ENCODE data around the gene HTR3D. TPM values are rescaled to one million over a fixed set of nuclear protein-coding genes. Genes with fewer than 3 reads are reported as not detected.
"Not testable (repeated sequence)": the region's sequence is repeated elsewhere in the genome, so short reads cannot be mapped to it uniquely, and the experiment has no call there.

HTR3D gene
- total RNA-seq, 1 experiment from 2014 or later, result not detected

- no peaks in the 10 kb centered on the region for H3K36me3 ChIP-seq (ENCODE audit: insufficient read depth, low read length)
- no peak overlapping the region for H2AFZ ChIP-seq (ENCODE audit: low read length)
- H3K4me3 ChIP-seq (ENCODE audit: low read length), result no peak overlapping the region
- H3K9me2 ChIP-seq (replicated peaks; ENCODE audit: insufficient read depth, low read length), result no peaks in the 10 kb centered on the region
- no peak overlapping the region for H3K9ac ChIP-seq (ENCODE audit: low read length)
- H3K4me2 ChIP-seq (ENCODE audit: low read depth, low read length, poor library complexity, severe bottlenecking), result no peak overlapping the region
- no peaks in the 10 kb centered on the region for H3K9me3 ChIP-seq (ENCODE audit: low read length)
- no peak for DNase-seq
- peaks cover 5% of the 10 kb centered on the region for H3K4me1 ChIP-seq (ENCODE audit: low read length)
- no peaks in the 10 kb centered on the region; the same call in 1 of the 2 replicates for H3K27me3 ChIP-seq (ENCODE audit: low read length)
- H3K27ac ChIP-seq (ENCODE audit: low read length), result no peak overlapping the region
- H4K20me1 ChIP-seq (ENCODE audit: insufficient read depth, low read depth, low read length), result no peaks in the 10 kb centered on the region
- peaks cover 3% of the 10 kb centered on the region for H3K79me2 ChIP-seq (ENCODE audit: low read length)
Measured at GRCh38 chr3:184022323-184022722, 9.2 kb upstream of the HTR3D start.

GRCh38 chr3:184025256-184025655 is 6.3 kb upstream of the HTR3D start:
- H3K4me1 ChIP-seq (ENCODE audit: low read length); DNase-seq: not testable (repeated sequence)

GRCh38 chr3:184028275-184028890 is 3.2 kb upstream of the HTR3D start:
- H3K4me3 ChIP-seq (ENCODE audit: low read length), result not testable (repeated sequence)

More at GRCh38 chr3:184025256-184025655, 6.3 kb upstream of the HTR3D start:
- H3K79me2 ChIP-seq (ENCODE audit: low read length); H3K9ac ChIP-seq (ENCODE audit: low read length); H3K27me3 ChIP-seq (ENCODE audit: low read length); H3K27ac ChIP-seq (ENCODE audit: low read length); H3K9me2 ChIP-seq (replicated peaks; ENCODE audit: insufficient read depth, low read length); H4K20me1 ChIP-seq (ENCODE audit: insufficient read depth, low read depth, low read length); H3K4me3 ChIP-seq (ENCODE audit: low read length); H3K36me3 ChIP-seq (ENCODE audit: insufficient read depth, low read length); H2AFZ ChIP-seq (ENCODE audit: low read length); H3K4me2 ChIP-seq (ENCODE audit: low read depth, low read length, poor library complexity, severe bottlenecking); H3K9me3 ChIP-seq (ENCODE audit: low read length): not testable (repeated sequence)

GRCh38 chr3:184029443-184029842 is 2.1 kb upstream of the HTR3D start:
- Histone ChIP-seq H3K9me3 (ENCODE audit: low read length) (no peaks in the 10 kb centered on the region), H3K4me3 (ENCODE audit: low read length) (no peak overlapping the region), H2AFZ (ENCODE audit: low read length) (no peak overlapping the region), H3K36me3 (ENCODE audit: insufficient read depth, low read length) (no peaks in the 10 kb centered on the region), H3K27ac (ENCODE audit: low read length) (no peak overlapping the region), H4K20me1 (ENCODE audit: insufficient read depth, low read depth, low read length) (no peaks in the 10 kb centered on the region), H3K4me2 (ENCODE audit: low read depth, low read length, poor library complexity, severe bottlenecking) (no peak overlapping the region), H3K9me2 (replicated peaks; ENCODE audit: insufficient read depth, low read length) (no peaks in the 10 kb centered on the region), H3K9ac (ENCODE audit: low read length) (no peak overlapping the region), H3K27me3 (ENCODE audit: low read length) (no peaks in the 10 kb centered on the region; the same call in 1 of the 2 replicates), H3K79me2 (ENCODE audit: low read length) (no peaks in the 10 kb centered on the region), H3K4me1 (ENCODE audit: low read length) (peaks cover 5% of the 10 kb centered on the region)
- no peak for DNase-seq

More at GRCh38 chr3:184028275-184028890, 3.2 kb upstream of the HTR3D start:
- not testable (repeated sequence) for H3K27ac ChIP-seq (ENCODE audit: low read length); H4K20me1 ChIP-seq (ENCODE audit: insufficient read depth, low read depth, low read length); H2AFZ ChIP-seq (ENCODE audit: low read length); H3K4me2 ChIP-seq (ENCODE audit: low read depth, low read length, poor library complexity, severe bottlenecking); H3K9me3 ChIP-seq (ENCODE audit: low read length); H3K27me3 ChIP-seq (ENCODE audit: low read length); H3K79me2 ChIP-seq (ENCODE audit: low read length); DNase-seq; H3K4me1 ChIP-seq (ENCODE audit: low read length); H3K36me3 ChIP-seq (ENCODE audit: insufficient read depth, low read length); H3K9ac ChIP-seq (ENCODE audit: low read length); H3K9me2 ChIP-seq (replicated peaks; ENCODE audit: insufficient read depth, low read length)

GRCh38 chr3:184030536-184030935 is 1.0 kb upstream of the HTR3D start:
- H3K79me2 ChIP-seq (ENCODE audit: low read length), result no peaks in the 10 kb centered on the region
- H3K4me3 ChIP-seq (ENCODE audit: low read length), result no peak overlapping the region
- H3K9me2 ChIP-seq (replicated peaks; ENCODE audit: insufficient read depth, low read length), result no peaks in the 10 kb centered on the region
- no peak overlapping the region for H3K27ac ChIP-seq (ENCODE audit: low read length)
- peaks cover 5% of the 10 kb centered on the region for H3K4me1 ChIP-seq (ENCODE audit: low read length)
- no peak for DNase-seq
- H2AFZ ChIP-seq (ENCODE audit: low read length), result no peak overlapping the region
- no peaks in the 10 kb centered on the region for H3K9me3 ChIP-seq (ENCODE audit: low read length)
- H3K4me2 ChIP-seq (ENCODE audit: low read depth, low read length, poor library complexity, severe bottlenecking), result no peak overlapping the region
- H3K36me3 ChIP-seq (ENCODE audit: insufficient read depth, low read length), result no peaks in the 10 kb centered on the region
- no peaks in the 10 kb centered on the region for H4K20me1 ChIP-seq (ENCODE audit: insufficient read depth, low read depth, low read length)
- no peaks in the 10 kb centered on the region for H3K27me3 ChIP-seq (ENCODE audit: low read length)
- H3K9ac ChIP-seq (ENCODE audit: low read length), result no peak overlapping the region

GRCh38 chr3:184037816-184038215 is 6.3 kb downstream of the HTR3D start:
- H3K9me3 ChIP-seq (ENCODE audit: low read length), result no peaks in the 10 kb centered on the region
- no peaks in the 10 kb centered on the region for H3K27me3 ChIP-seq (ENCODE audit: low read length)
- H2AFZ ChIP-seq (ENCODE audit: low read length), result no peak overlapping the region
- no peak overlapping the region for H3K4me3 ChIP-seq (ENCODE audit: low read length)
- H3K4me2 ChIP-seq (ENCODE audit: low read depth, low read length, poor library complexity, severe bottlenecking), result no peak overlapping the region
- H3K4me1 ChIP-seq (ENCODE audit: low read length), result no peaks in the 10 kb centered on the region
- H3K9ac ChIP-seq (ENCODE audit: low read length), result no peak overlapping the region
- no peaks in the 10 kb centered on the region for H3K9me2 ChIP-seq (replicated peaks; ENCODE audit: insufficient read depth, low read length)
- no peaks in the 10 kb centered on the region for H3K36me3 ChIP-seq (ENCODE audit: insufficient read depth, low read length)
- no peak for DNase-seq
- H3K27ac ChIP-seq (ENCODE audit: low read length), result no peak overlapping the region
- H3K79me2 ChIP-seq (ENCODE audit: low read length), result no peaks in the 10 kb centered on the region
- H4K20me1 ChIP-seq (ENCODE audit: insufficient read depth, low read depth, low read length), result no peaks in the 10 kb centered on the region

- H3K27me3 ChIP-seq (ENCODE audit: low read length); H4K20me1 ChIP-seq (ENCODE audit: insufficient read depth, low read depth, low read length); H3K4me3 ChIP-seq (ENCODE audit: low read length); H3K4me1 ChIP-seq (ENCODE audit: low read length); H3K9me2 ChIP-seq (replicated peaks; ENCODE audit: insufficient read depth, low read length); DNase-seq; H3K27ac ChIP-seq (ENCODE audit: low read length); H3K79me2 ChIP-seq (ENCODE audit: low read length); H3K9me3 ChIP-seq (ENCODE audit: low read length); H3K9ac ChIP-seq (ENCODE audit: low read length); H3K4me2 ChIP-seq (ENCODE audit: low read depth, low read length, poor library complexity, severe bottlenecking); H3K36me3 ChIP-seq (ENCODE audit: insufficient read depth, low read length); H2AFZ ChIP-seq (ENCODE audit: low read length): not testable (repeated sequence)
Measured at GRCh38 chr3:184038307-184038706, 6.8 kb downstream of the HTR3D start.

- no peak overlapping the region for H3K9ac ChIP-seq (ENCODE audit: low read length)
- H3K79me2 ChIP-seq (ENCODE audit: low read length), result no peaks in the 10 kb centered on the region
- H3K4me3 ChIP-seq (ENCODE audit: low read length), result no peak overlapping the region
- H3K27me3 ChIP-seq (ENCODE audit: low read length), result no peaks in the 10 kb centered on the region
- no peak overlapping the region for H3K4me2 ChIP-seq (ENCODE audit: low read depth, low read length, poor library complexity, severe bottlenecking)
- H3K27ac ChIP-seq (ENCODE audit: low read length), result no peak overlapping the region
- no peaks in the 10 kb centered on the region for H3K36me3 ChIP-seq (ENCODE audit: insufficient read depth, low read length)
- no peak overlapping the region for H2AFZ ChIP-seq (ENCODE audit: low read length)
- no peak for DNase-seq
- H3K4me1 ChIP-seq (ENCODE audit: low read length), result no peaks in the 10 kb centered on the region
- no peaks in the 10 kb centered on the region for H3K9me2 ChIP-seq (replicated peaks; ENCODE audit: insufficient read depth, low read length)
- no peaks in the 10 kb centered on the region for H4K20me1 ChIP-seq (ENCODE audit: insufficient read depth, low read depth, low read length)
- no peaks in the 10 kb centered on the region for H3K9me3 ChIP-seq (ENCODE audit: low read length)
Measured at GRCh38 chr3:184039414-184039813, 7.9 kb downstream of the HTR3D start.
